ENCODE measurements around the gene XIRP1.
"Not testable (repeated sequence)": the region's sequence is repeated elsewhere in the genome, so short reads cannot be mapped to it uniquely, and the experiment has no call there.

XIRP1 gene

DNA sequence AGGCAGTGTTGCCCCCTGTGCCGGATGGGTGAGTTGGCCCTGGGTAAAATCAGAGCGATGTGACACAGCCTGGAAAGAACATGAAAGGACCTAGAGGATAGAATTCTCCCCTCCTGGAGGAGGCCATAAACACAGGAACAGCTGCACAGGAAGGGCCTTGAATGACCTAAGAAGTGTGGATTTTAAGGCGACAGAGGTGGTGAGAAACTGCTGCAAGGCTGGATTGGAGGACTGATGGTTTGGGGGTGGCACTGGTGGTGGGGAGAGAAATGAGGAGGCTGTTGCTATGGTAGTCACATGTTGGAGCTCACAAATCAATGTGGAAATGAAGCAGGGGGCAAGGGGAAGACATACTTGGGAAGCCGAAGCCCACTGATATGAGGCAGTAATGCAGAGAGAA lies 13.8 kb downstream of the XIRP1 start:
- no peak for DNase-seq (ENCODE audit: low read depth)
- TF ChIP-seq CTCF (IDR thresholded peaks at IDR 0.05; ENCODE audit: low read depth, low read length, missing control alignments): no peak
- in situ Hi-C loops (cut with HindIII; ENCODE audit: low sequenced_read_pairs): loop anchor here (10.0 kb wide), 1 partner anchor 64 kb away; no protein-coding TSS in a partner anchor
- H3K4me3 ChIP-seq (ENCODE audit: low read depth, low read length): no peak overlapping the region

DNA sequence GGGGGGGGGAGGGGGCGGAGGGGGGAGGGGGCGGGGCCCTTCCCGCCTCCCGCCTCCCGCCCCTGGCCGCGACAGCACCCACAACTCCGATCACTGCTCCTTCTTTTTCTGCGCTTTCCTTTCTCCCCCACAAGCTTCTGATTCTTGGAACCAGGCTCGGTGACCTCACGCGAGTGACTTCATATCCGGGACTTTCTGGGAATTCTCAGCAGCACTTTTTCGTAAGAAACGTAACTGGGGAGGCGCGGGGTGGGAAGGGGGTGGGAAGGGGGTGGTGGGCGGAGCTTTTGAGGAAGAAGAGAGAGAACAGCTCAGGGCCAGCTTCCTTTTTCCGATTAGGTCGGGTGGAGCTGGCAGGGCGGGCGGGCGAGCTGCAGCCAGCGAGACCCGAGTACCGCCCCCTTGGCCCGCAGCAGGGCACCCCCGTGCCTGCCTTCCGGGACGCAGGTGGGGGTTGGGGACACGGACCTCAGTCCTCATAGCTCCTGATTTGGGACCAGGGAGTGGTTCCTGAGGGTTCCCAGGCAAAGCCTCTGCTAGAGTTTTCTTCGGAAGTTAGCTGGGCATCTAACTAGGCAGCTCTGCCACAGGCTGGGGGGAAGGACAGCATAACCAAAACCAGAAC lies 14.6 kb downstream of the XIRP1 start:
- in situ Hi-C loops (cut with HindIII; ENCODE audit: low sequenced_read_pairs): loop anchor here (10.0 kb wide), 1 partner anchor 63 kb away; no protein-coding TSS in a partner anchor
- no peak for TF ChIP-seq CTCF (IDR thresholded peaks at IDR 0.05; ENCODE audit: low read depth, low read length, missing control alignments)
- H3K4me3 ChIP-seq (ENCODE audit: low read depth, low read length): peak overlapping the region; percentile 45
- peak; percentile 92 for DNase-seq (ENCODE audit: low read depth)

- TF ChIP-seq CTCF (IDR thresholded peaks at IDR 0.05; ENCODE audit: low read depth, low read length, missing control alignments): no peak
- H3K4me3 ChIP-seq (ENCODE audit: low read depth, low read length): no peak overlapping the region
- in situ Hi-C loops (cut with HindIII; ENCODE audit: low sequenced_read_pairs): loop anchor here (10.0 kb wide), 1 partner anchor 61 kb away; no protein-coding TSS in a partner anchor
- DNase-seq (ENCODE audit: low read depth): no peak
Observed at GRCh38 chr3:39176025-39176714, 16.2 kb downstream of the XIRP1 start.

- in situ Hi-C loops (cut with HindIII; ENCODE audit: low sequenced_read_pairs): loop anchor here (10.0 kb wide), 1 partner anchor 59 kb away; no protein-coding TSS in a partner anchor
- no peak for TF ChIP-seq CTCF (IDR thresholded peaks at IDR 0.05; ENCODE audit: low read depth, low read length, missing control alignments)
- H3K4me3 ChIP-seq (ENCODE audit: low read depth, low read length): no peak overlapping the region
- DNase-seq (ENCODE audit: low read depth): no peak
Observed at GRCh38 chr3:39173318-39174125, 18.9 kb downstream of the XIRP1 start.

DNA sequence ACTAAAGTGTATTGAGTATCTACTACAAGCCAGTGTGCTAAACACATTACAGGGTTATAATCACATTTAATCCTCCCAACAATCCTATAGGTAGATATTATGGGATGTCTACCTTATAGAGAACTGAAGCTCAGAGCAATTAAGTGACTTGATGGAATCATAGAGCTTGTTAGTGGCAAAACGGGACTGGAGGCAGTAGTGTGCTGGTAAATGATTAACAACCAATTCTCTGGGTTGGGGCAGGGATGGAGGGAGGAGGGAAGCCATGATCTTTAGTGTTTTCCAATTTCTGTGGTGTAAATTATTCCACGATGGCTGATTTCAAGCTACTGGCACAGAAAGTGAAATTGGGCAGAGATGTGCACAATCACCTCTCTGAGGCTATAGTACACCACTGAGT lies 20.5 kb downstream of the XIRP1 start:
- TF ChIP-seq CTCF (IDR thresholded peaks at IDR 0.05; ENCODE audit: low read depth, low read length, missing control alignments): no peak

DNA sequence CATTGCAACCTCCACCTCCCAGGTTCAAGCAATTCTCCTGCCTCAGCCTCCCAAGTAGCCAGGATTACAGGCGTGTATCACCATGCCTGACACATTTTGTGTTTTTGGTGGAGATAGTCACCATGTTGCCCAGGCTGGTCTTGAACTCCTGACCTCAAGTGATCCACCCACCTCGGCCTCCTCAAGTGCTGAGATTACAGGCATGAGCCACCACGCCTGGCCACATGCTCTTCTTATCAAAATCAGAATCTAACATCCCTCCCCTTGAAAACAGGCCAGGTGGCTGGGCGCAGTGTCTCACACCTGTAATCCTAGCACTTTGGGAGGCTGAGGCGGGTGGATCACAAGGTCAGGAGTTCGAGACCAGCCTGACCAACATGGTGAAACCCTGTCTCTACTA lies 21.5 kb downstream of the XIRP1 start:
- not testable (repeated sequence) for DNase-seq (ENCODE audit: low read depth); H3K4me3 ChIP-seq (ENCODE audit: low read depth, low read length)
- in situ Hi-C loops (cut with HindIII; ENCODE audit: low sequenced_read_pairs): loop anchor here (10.0 kb wide), 1 partner anchor 56 kb away; no protein-coding TSS in a partner anchor

More for the DNA sequence above, 20.5 kb downstream of the XIRP1 start:
- in situ Hi-C loops (cut with HindIII; ENCODE audit: low sequenced_read_pairs): loop anchor here (10.0 kb wide), 1 partner anchor 57 kb away; no protein-coding TSS in a partner anchor
- DNase-seq (ENCODE audit: low read depth): no peak
- no peak overlapping the region for H3K4me3 ChIP-seq (ENCODE audit: low read depth, low read length)
